SK-N-SH treated with all-trans-retinoic acid at 6 μM for 48 hours (cell line): ENCODE measurements around the gene PDGFA.

Source experiments
- ATAC-seq: fragments of 200-7000 bp; cut with Tn5 transposase; 3 replicates; pipeline ENCODE4 v1.9.1; 2020; ENCODE audit warnings: mild to moderate bottlenecking, moderate library complexity
- ARNTL ChIP-seq: fragments of 450-650 bp; formaldehyde crosslinking; IDR thresholded peaks from 2 replicates; pipeline ENCODE4 v1.5.0; 2020; ENCODE audit warnings: low read depth, mild to moderate bottlenecking, moderate library complexity, borderline replicate concordance
- BACH2 ChIP-seq: fragments of 250-450 bp; sonication (Bioruptor Pico); IDR thresholded peaks from 2 replicates; pipeline ENCODE4 v1.9.0; 2021; ENCODE audit warnings: mild to moderate bottlenecking, borderline replicate concordance
- CSRNP3 ChIP-seq: fragments of 250-450 bp; sonication (Bioruptor Pico); IDR thresholded peaks from 2 replicates; pipeline ENCODE4 v1.5.1; 2021; ENCODE audit warnings: mild to moderate bottlenecking, moderate library complexity
- ESRRG ChIP-seq: fragments of 250-450 bp; sonication (Bioruptor Pico); IDR thresholded peaks from 2 replicates; pipeline ENCODE4 v1.6.1; 2021; ENCODE audit warnings: mild to moderate bottlenecking
- GLIS3 ChIP-seq: fragments of 250-450 bp; sonication (Bioruptor Pico); IDR thresholded peaks from 2 replicates; pipeline ENCODE4 v1.5.0; 2020; ENCODE audit warnings: mild to moderate bottlenecking, moderate library complexity
- PATZ1 ChIP-seq: fragments of 250-450 bp; sonication (Bioruptor Pico); IDR thresholded peaks from 2 replicates; pipeline ENCODE4 v1.8.0; 2020; ENCODE audit warnings: mild to moderate bottlenecking, moderate library complexity, borderline replicate concordance
- POU6F1 ChIP-seq: fragments of 250-450 bp; sonication (Bioruptor Pico); IDR thresholded peaks from 2 replicates; pipeline ENCODE4 v1.8.0; 2021; ENCODE audit warnings: low read depth, mild to moderate bottlenecking, moderate library complexity, borderline replicate concordance
- RARB ChIP-seq: fragments of 250-450 bp; sonication (Bioruptor Pico); IDR thresholded peaks from 2 replicates; pipeline ENCODE4 v1.8.0; 2021; ENCODE audit warnings: mild to moderate bottlenecking, moderate library complexity
- SNAI2 ChIP-seq: fragments of 250-450 bp; sonication (Bioruptor Pico); IDR thresholded peaks from 2 replicates; pipeline ENCODE4 v1.5.0; 2020; ENCODE audit warnings: mild to moderate bottlenecking, moderate library complexity
- TCF4 ChIP-seq: fragments of 250-450 bp; sonication (Bioruptor Pico); IDR thresholded peaks from 2 replicates; pipeline ENCODE4 v1.8.0; 2021; ENCODE audit warnings: mild to moderate bottlenecking, moderate library complexity, borderline replicate concordance
- TSHZ2 ChIP-seq: fragments of 250-450 bp; sonication (Bioruptor Pico); IDR thresholded peaks from 2 replicates; pipeline ENCODE4 v1.5.0; 2020; ENCODE audit warnings: mild to moderate bottlenecking, moderate library complexity
- ZC3H10 ChIP-seq: fragments of 250-450 bp; sonication (Bioruptor Pico); IDR thresholded peaks from 2 replicates; pipeline ENCODE4 v1.5.1; 2021; ENCODE audit warnings: mild to moderate bottlenecking, moderate library complexity
- ZFP3 ChIP-seq: fragments of 250-450 bp; sonication (Bioruptor Pico); IDR thresholded peaks from 2 replicates; pipeline ENCODE4 v1.5.0; 2020; ENCODE audit warnings: mild to moderate bottlenecking, moderate library complexity
- ZFP30 ChIP-seq: fragments of 450-650 bp; formaldehyde crosslinking; IDR thresholded peaks from 2 replicates; pipeline ENCODE4 v1.5.0; 2022; ENCODE audit warnings: mild to moderate bottlenecking, moderate library complexity
- ZNF565 ChIP-seq: fragments of 450-650 bp; formaldehyde crosslinking; conservative IDR thresholded peaks from 2 replicates; pipeline ENCODE4 v1.5.0; 2020; ENCODE audit warnings: low read depth, mild to moderate bottlenecking, moderate library complexity
- ZNF70 ChIP-seq: fragments of 450-650 bp; formaldehyde crosslinking; IDR thresholded peaks from 2 replicates; pipeline ENCODE4 v1.5.0; 2020; ENCODE audit warnings: mild to moderate bottlenecking, moderate library complexity
- ZNF8 ChIP-seq: fragments of 450-650 bp; formaldehyde crosslinking; IDR thresholded peaks from 2 replicates; pipeline ENCODE4 v1.5.0; 2020; ENCODE audit warnings: mild to moderate bottlenecking, moderate library complexity

Gene PDGFA

GRCh38 chr7:534075-534474 lies 14.4 kb upstream of the PDGFA start (continued):
- no peak for TF ChIP-seq CSRNP3 (CRISPR knock-in tag)
- TF ChIP-seq, all 23 proteins: peak for 0

GRCh38 chr7:533266-533665 lies 13.6 kb upstream of the PDGFA start:
- TF ChIP-seq ZNF70 (CRISPR knock-in tag) (no peak), ZFP3 (CRISPR knock-in tag) (no peak), PATZ1 (CRISPR knock-in tag) (no peak), GLIS3 (CRISPR knock-in tag) (no peak), ZNF565 (CRISPR knock-in tag) (no peak), POU6F1 (CRISPR knock-in tag) (no peak), RARB (no peak)
- no peak for ATAC-seq

GRCh38 chr7:532379-533143 lies 12.9 kb upstream of the PDGFA start:
- TF ChIP-seq ESRRG (CRISPR knock-in tag) (no peak), ZC3H10 (no peak), ARNTL (CRISPR knock-in tag) (no peak), PATZ1 (CRISPR knock-in tag) (no peak)
- TF ChIP-seq, all 23 proteins: peak for 0
- peak; percentile 12; the same call in 2 of the 3 replicates for ATAC-seq

GRCh38 chr7:531777-532176 lies 12.1 kb upstream of the PDGFA start:
- TF ChIP-seq RARB (no peak), ZNF8 (no peak), GLIS3 (CRISPR knock-in tag) (no peak), ZC3H10 (no peak), PATZ1 (CRISPR knock-in tag) (no peak), ZFP30 (no peak), BACH2 (CRISPR knock-in tag) (no peak), TCF4 (CRISPR knock-in tag) (no peak), ESRRG (CRISPR knock-in tag) (no peak), ZFP3 (CRISPR knock-in tag) (no peak), TSHZ2 (no peak), SNAI2 (CRISPR knock-in tag) (no peak), ZNF70 (CRISPR knock-in tag) (no peak)
- ATAC-seq, result no peak; the same call in 2 of the 3 replicates
